Hepatocyte (in vitro differentiated cells): ENCODE data around the gene TACC2. TPM values are rescaled to one million over a fixed set of nuclear protein-coding genes. Genes with fewer than 3 reads are reported as not detected.

Experiments
- DNase-seq: peaks from one replicate; pipeline ENCODE4 v3.0.0-alpha.2; 2016; ENCODE audit warnings: low spot score
- H2AFZ ChIP-seq: fragments of 200-600 bp; sonication (generic); 2 replicates; pipeline ENCODE4 v1.6.0; 2016; ENCODE audit warnings: antibody characterized with exemption, mild to moderate bottlenecking
- H3K27ac ChIP-seq: fragments of 200-600 bp; sonication (generic); 2 replicates; pipeline ENCODE4 v1.5.1; 2016; ENCODE audit warnings: mild to moderate bottlenecking
- H3K27me3 ChIP-seq: fragments of 200-600 bp; sonication (generic); 2 replicates; pipeline ENCODE4 v1.6.1; 2016
- H3K36me3 ChIP-seq: fragments of 200-600 bp; sonication (generic); replicated peaks from 2 replicates; pipeline ENCODE4 v1.5.1; 2016; ENCODE audit warnings: low read depth; ENCODE audit not compliant: insufficient read depth
- H3K4me1 ChIP-seq: fragments of 200-600 bp; sonication (generic); 2 replicates; pipeline ENCODE4 v1.5.1; 2016; ENCODE audit warnings: mild to moderate bottlenecking, moderate library complexity; ENCODE audit not compliant: insufficient read depth
- H3K4me2 ChIP-seq: fragments of 200-600 bp; sonication (generic); 2 replicates; pipeline ENCODE4 v1.6.0; 2016
- H3K4me3 ChIP-seq: fragments of 200-600 bp; sonication (generic); 2 replicates; pipeline ENCODE4 v1.5.1; 2016; ENCODE audit warnings: mild to moderate bottlenecking
- H3K79me2 ChIP-seq: fragments of 200-600 bp; sonication (generic); 2 replicates; pipeline ENCODE4 v1.6.0; 2017; ENCODE audit warnings: mild to moderate bottlenecking
- H3K9me2 ChIP-seq: fragments of 200-600 bp; sonication (generic); replicated peaks from 2 replicates; pipeline ENCODE4 v1.6.0; 2017; ENCODE audit warnings: mild to moderate bottlenecking; ENCODE audit not compliant: insufficient read depth
- H3K9me3 ChIP-seq: fragments of 200-600 bp; sonication (generic); 2 replicates; pipeline ENCODE4 v1.5.1; 2016; ENCODE audit warnings: low read depth, mild to moderate bottlenecking
- H4K20me1 ChIP-seq: fragments of 200-600 bp; sonication (generic); 2 replicates; pipeline ENCODE4 v1.6.0; 2016; ENCODE audit warnings: mild to moderate bottlenecking; ENCODE audit not compliant: insufficient read depth, poor library complexity, severe bottlenecking
- EZH2 ChIP-seq: fragments of 200-600 bp; sonication (generic); IDR thresholded peaks from 2 replicates; pipeline ENCODE4 v1.6.1; 2016; ENCODE audit warnings: antibody characterized with exemption, mild to moderate bottlenecking, borderline replicate concordance
- EZH2phosphoT487 ChIP-seq: fragments of 200-600 bp; sonication (generic); IDR thresholded peaks from one replicate; pipeline ENCODE4 v1.6.1; 2018; ENCODE audit warnings: antibody characterized with exemption, mild to moderate bottlenecking, low read depth, moderate library complexity; ENCODE audit not compliant: unreplicated experiment, severe bottlenecking
- WGBS: methylation state at CpG from one replicate; pipeline ENCODE4 v1.1.6; 2016; ENCODE audit warnings: low lambda C conversion rate; ENCODE audit errors: missing lambda C conversion rate; 5-methylcytosine and 5-hydroxymethylcytosine counted together
- polyA plus RNA-seq: library from polyadenylated mRNA; unstranded; fragments of >200 nt; fragmentation: Nextera tagmentation; extraction: Ambion mirVana; gene quantifications from 2 replicates; pipeline ENCODE4 v1.2.1, GENCODE V29; 2016
- total RNA-seq: library from RNA; depleted of rRNA; stranded (reverse); fragments of >200 nt; gene quantifications from 2 replicates; pipeline ENCODE4 v1.2.3, GENCODE V29; 2014
- TF ChIP-seq, protein P1 (sequence below): fragments of 200-600 bp; sonication (generic); IDR thresholded peaks from 2 replicates; pipeline ENCODE4 v1.5.1; 2016; ENCODE audit warnings: antibody characterized with exemption, mild to moderate bottlenecking; ENCODE audit not compliant: poor library complexity

TACC2 gene
- total and polyA plus RNA-seq, 2 experiments from 2014 or later = 20.0 to 34.6 TPM

DNA sequence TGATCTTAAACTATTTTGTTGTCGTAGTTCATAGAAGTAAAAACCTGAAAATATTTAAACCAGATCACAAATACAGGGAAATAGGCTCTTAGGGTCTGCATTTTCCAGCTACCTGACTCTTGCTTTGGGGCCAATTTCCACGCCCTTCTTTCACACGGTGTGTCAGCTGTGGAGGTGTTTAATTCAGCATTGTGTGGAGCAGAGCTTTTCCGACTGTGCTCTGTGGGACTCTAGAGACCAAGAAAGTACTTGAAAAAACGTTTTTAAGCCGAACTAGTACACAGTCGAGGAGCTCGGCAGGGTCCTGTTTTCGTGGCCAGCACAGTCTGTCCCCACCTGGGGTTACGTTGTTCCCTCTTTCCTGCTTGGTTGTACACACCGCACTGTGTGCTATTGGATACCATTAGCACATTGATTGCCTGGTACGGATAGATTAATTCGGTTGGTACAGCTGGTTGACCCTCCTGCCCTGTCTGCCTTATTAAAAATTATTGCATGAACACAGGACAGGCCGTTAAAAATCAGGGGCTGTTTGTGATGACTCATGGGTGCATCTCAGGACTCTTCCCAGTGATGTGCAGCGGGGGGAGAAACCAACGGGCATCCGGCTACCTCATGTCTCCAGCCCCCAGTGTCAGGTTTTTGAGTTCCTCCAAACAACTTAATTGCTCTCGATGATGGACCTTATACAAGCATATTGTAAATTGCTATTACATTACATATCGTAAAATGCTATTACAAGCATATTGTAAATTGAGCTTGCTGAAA lies 201.4 kb downstream of the TACC2 start:
- Histone ChIP-seq H3K4me1 (no peaks in the 10 kb centered on the region), H3K4me3 (no peak overlapping the region), H2AFZ (no peak overlapping the region), H3K9me3 (no peaks in the 10 kb centered on the region), H3K27ac (no peak overlapping the region), H3K4me2 (no peak overlapping the region), H3K27me3 (no peaks in the 10 kb centered on the region), H3K79me2 (peaks cover 43% of the 10 kb centered on the region), H3K36me3 (no peaks in the 10 kb centered on the region), H4K20me1 (peaks cover 25% of the 10 kb centered on the region), H3K9me2 (no peaks in the 10 kb centered on the region)
- 74% methylated on average over 19 of the region's 19 CpGs for whole genome bisulfite sequencing
- TF ChIP-seq EZH2phosphoT487 (no peak), EZH2 (no peak)
- TF ChIP-seq, protein P1, sequence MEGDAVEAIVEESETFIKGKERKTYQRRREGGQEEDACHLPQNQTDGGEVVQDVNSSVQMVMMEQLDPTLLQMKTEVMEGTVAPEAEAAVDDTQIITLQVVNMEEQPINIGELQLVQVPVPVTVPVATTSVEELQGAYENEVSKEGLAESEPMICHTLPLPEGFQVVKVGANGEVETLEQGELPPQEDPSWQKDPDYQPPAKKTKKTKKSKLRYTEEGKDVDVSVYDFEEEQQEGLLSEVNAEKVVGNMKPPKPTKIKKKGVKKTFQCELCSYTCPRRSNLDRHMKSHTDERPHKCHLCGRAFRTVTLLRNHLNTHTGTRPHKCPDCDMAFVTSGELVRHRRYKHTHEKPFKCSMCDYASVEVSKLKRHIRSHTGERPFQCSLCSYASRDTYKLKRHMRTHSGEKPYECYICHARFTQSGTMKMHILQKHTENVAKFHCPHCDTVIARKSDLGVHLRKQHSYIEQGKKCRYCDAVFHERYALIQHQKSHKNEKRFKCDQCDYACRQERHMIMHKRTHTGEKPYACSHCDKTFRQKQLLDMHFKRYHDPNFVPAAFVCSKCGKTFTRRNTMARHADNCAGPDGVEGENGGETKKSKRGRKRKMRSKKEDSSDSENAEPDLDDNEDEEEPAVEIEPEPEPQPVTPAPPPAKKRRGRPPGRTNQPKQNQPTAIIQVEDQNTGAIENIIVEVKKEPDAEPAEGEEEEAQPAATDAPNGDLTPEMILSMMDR = no peak
- no peak for DNase-seq

DNA sequence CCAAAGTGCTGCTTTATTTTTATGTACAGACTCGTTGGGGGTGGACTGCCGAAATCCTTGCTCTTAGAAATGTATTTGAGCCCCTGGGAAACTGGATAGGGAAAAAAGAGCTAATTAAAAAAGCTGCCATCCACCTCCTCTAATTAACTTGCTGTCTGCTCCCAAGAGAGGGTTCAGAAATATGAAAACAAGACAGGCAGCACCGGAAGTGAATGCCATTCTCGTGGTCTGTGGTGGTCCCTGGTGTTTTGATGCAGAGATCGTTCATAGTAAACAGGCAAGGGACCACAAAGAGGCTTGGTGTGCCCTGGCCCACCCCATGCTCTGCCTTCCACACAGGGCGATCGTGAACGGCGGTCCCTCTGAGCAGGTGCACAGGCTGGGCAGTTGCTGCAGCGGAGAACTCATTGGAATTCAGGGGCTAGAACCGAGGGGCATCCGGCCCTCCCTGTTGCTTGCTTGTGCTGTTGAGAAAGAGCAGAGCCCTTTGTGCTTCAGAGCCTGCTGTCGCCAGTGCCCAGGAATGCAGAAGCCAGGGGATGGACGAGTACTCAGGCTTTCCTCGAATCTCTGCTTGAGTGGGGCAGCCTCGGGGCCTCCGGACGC lies 203.1 kb downstream of the TACC2 start:
- no peaks in the 10 kb centered on the region for H3K9me2 ChIP-seq
- H3K4me2 ChIP-seq = no peak overlapping the region
- H3K27me3 ChIP-seq = no peaks in the 10 kb centered on the region
- H3K79me2 ChIP-seq = peaks cover 37% of the 10 kb centered on the region
- H3K27ac ChIP-seq = no peak overlapping the region
- no peaks in the 10 kb centered on the region for H3K36me3 ChIP-seq
- no peak overlapping the region for H2AFZ ChIP-seq
- no peaks in the 10 kb centered on the region for H3K4me1 ChIP-seq
- H3K4me3 ChIP-seq = no peak overlapping the region
- peaks cover 25% of the 10 kb centered on the region for H4K20me1 ChIP-seq
- TF ChIP-seq, protein P1 = no peak
- TF ChIP-seq EZH2phosphoT487 = no peak
- TF ChIP-seq EZH2 = no peak
- no peaks in the 10 kb centered on the region for H3K9me3 ChIP-seq
- DNase-seq = no peak
- 77% methylated on average over 18 of the region's 18 CpGs for WGBS

DNA sequence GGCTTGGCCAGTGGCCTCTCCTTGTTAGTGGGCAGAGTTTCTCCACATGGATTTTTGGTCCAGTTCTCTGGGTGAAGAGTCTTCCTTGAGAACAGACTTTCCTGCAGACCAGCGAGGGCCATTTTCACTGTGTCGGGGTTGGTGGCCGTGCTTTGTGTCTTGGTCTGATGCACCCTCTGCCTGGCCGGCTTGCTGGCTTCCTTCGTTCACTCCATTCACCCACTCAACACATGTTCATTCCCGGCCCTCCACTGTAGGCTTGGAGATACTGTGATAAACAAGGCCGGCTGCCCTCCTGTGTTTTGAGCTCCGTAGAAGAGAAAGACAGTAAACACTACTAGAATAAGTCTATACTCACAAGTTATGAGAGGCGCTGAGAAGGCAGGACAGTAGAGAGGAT lies 205.3 kb downstream of the TACC2 start:
- H3K4me3 ChIP-seq = no peak overlapping the region

More for the DNA sequence above, 205.3 kb downstream of the TACC2 start:
- Histone ChIP-seq H3K4me1 (no peaks in the 10 kb centered on the region), H2AFZ (no peak overlapping the region), H3K27ac (no peak overlapping the region), H3K9me2 (no peaks in the 10 kb centered on the region), H3K79me2 (peaks cover 22% of the 10 kb centered on the region), H3K27me3 (no peaks in the 10 kb centered on the region), H3K9me3 (no peaks in the 10 kb centered on the region), H4K20me1 (peaks cover 25% of the 10 kb centered on the region), H3K4me2 (no peak overlapping the region), H3K36me3 (peaks cover 3% of the 10 kb centered on the region)
- no peak for TF ChIP-seq EZH2phosphoT487
- TF ChIP-seq EZH2 = no peak
- TF ChIP-seq, protein P1 = no peak
- 99% methylated on average over 9 of the region's 9 CpGs for WGBS
- DNase-seq = no peak
